Coronary artery (tissue), 2 donors: Measurements from ENCODE around the gene CLMP.

Experiments
- DNase-seq: peaks from one replicate; pipeline ENCODE4 v3.0.0-alpha.2; 2017; ENCODE audit warnings: low spot score
- H3K27ac ChIP-seq, 2 donors: fragments of 200-600 bp; sonication (generic); one replicate each; pipeline ENCODE4 v1.5.1; 2016 to 2019
- H3K4me3 ChIP-seq: fragments of 200-600 bp; sonication (generic); 2 replicates; pipeline ENCODE4 v1.5.1; 2016; ENCODE audit warnings: mild to moderate bottlenecking, moderate library complexity
- CTCF ChIP-seq: fragments of 200-600 bp; sonication (generic); IDR thresholded peaks from one replicate; pipeline ENCODE4 v1.5.1; 2019; ENCODE audit warnings: antibody characterized with exemption

CLMP gene

GRCh38 chr11:123176785-123177184 lies 18.3 kb downstream of the CLMP start:
- Histone ChIP-seq H3K4me3 (no peak overlapping the region), H3K27ac (no peak overlapping the region)
- no peak for DNase-seq
- TF ChIP-seq CTCF = no peak

GRCh38 chr11:123174196-123175183 lies 20.6 kb downstream of the CLMP start:
- Histone ChIP-seq H3K4me3 (no peak overlapping the region), H3K27ac (peak overlapping the region in 1 of 2 donors; percentile 60)
- DNase-seq = no peak
- no peak for TF ChIP-seq CTCF

- Histone ChIP-seq H3K27ac (no peak overlapping the region), H3K4me3 (no peak overlapping the region)
- TF ChIP-seq CTCF = no peak
- DNase-seq = no peak
These were observed 21.2 kb downstream of the CLMP start for GRCh38 chr11:123173856-123174186.

GRCh38 chr11:123173040-123173855 lies 21.8 kb downstream of the CLMP start:
- no peak overlapping the region for H3K4me3 ChIP-seq
- TF ChIP-seq CTCF = no peak
- no peak for DNase-seq
- H3K27ac ChIP-seq = no peak overlapping the region

GRCh38 chr11:123170929-123171328 lies 24.1 kb downstream of the CLMP start:
- H3K27ac ChIP-seq = no peak overlapping the region
- TF ChIP-seq CTCF = no peak
- no peak for DNase-seq
- H3K4me3 ChIP-seq = no peak overlapping the region

- no peak for TF ChIP-seq CTCF
- no peak overlapping the region for H3K27ac ChIP-seq
These were observed 25.2 kb downstream of the CLMP start for GRCh38 chr11:123169821-123170220.

More at GRCh38 chr11:123169821-123170220, 25.2 kb downstream of the CLMP start:
- DNase-seq = no peak
- no peak overlapping the region for H3K4me3 ChIP-seq
